HG03558 (cell line): Measurements from ENCODE around the gene NAXD.

Experiments used
- ATAC-seq: cut with Tn5 transposase; IDR thresholded peaks from one replicate; pipeline ENCODE4 v1.9.1; 2021; ENCODE audit warnings: moderate number of reproducible peaks; ENCODE audit not compliant: unreplicated experiment; ENCODE audit errors: extremely low read depth

NAXD gene

DNA sequence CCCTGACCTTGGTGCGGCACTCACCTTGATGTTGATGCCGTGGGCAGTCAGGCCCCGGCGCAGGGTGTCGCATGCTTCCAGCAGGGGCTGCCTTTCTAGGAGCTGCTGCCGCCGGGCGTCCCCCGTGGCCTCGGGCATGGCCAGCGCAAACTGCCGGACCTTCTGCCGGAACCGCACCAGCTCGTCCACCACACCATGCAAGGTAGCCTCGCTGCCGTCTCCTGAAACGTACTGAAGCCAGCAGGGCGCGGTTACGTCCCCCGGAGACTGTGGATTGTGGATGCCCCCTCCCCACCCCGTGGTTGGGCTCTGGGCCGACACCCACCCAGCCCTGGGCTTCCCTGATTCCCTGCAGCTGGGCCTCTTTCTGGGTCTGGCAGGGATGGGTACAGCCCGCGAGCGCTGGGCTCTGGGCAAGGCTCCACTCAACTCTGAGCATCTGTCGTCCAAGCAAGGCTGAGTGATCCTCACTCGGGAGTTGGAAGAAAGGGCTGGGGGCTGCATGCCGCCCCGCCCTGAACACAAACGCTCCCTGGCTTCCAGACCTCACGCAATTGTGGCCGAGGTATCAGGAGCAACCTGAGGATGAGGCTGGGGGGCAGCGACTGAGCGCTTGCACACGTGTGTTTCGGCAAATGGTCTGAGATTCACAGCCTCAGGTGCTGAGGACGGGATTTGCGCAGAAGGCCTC, 27.1 kb downstream of the NAXD start:
- ATAC-seq: no peak

DNA sequence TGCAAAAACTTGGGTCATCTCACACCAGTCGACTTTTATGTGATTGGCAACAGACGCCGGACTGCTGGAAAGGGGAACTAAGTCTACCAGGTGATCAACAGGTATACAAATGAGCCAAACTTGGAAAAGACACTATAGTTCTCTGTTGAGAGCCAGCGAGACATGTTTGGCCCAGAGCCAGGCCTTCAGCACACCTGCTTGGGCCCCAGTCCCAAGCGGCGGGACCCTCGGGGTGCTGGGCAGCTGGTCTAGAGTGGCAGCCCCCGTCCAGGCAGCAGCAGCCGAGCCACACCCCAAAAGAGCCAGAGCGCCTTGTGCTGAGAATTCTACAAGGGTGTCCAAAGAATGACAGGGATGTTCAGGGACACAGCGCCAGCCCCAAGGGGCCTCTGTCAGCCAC, 28.0 kb downstream of the NAXD start:
- no peak for ATAC-seq

DNA sequence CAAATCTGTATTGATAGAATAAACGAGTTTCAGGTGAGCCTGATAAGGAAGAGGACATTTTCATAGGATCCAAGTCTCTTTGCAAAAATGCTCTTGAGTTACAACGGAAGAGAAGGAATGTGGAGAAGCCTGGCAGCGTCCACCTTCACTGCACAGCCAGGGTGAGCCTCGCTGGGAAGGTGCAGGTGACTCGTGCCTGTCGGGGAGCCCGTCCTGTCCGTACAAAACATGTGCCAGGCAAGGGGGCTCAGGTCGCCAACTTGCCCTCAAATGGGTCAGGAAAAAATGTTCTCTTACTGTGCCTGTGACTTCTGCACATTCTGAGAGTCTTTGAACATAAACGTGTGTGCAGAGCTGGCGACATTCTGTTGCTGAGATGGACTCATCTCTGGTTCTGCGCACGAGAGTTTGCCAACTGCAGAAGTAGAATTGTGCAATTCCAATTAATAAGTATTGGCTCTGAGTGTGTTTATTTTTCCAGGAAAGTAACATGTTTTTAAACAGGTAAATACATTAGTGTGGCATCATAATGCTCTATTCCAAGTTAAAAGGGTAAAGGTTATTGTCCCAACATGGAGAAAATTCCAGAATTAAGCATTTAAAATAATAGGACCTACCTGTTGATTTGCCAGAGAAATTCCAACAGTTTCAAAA, 28.6 kb downstream of the NAXD start:
- no peak for ATAC-seq

DNA sequence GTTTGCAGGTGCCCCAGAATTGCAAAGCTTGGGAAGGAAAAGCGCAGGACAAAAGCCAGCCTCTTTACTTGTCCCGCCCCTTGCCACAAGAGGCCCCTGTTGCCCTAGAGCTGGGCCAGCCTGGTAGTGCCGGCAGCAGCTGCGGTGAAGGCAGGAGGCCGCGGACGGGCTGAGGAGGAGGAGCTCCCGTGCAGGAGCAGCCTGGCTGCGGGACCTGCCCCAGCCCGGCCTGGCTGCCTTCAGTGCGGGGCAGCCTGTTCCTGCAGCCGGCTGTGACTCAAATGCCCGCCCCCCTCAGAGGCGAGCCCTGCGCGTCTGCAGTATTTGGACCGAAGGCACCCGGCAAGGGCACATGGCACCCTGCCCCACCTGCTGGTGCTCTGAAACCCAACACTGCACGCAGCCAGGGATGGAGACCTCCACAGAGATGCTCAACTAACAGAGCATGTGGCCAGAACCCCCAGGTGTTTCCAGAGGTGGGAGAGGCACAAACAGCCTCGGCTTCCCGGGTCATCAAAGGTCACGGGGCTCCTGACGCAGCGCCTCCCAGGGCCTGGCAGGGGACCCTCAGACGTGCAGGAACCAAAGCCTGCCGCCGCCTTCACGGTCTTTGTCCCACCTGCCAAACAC, 29.7 kb downstream of the NAXD start:
- peak; percentile 59 for ATAC-seq

DNA sequence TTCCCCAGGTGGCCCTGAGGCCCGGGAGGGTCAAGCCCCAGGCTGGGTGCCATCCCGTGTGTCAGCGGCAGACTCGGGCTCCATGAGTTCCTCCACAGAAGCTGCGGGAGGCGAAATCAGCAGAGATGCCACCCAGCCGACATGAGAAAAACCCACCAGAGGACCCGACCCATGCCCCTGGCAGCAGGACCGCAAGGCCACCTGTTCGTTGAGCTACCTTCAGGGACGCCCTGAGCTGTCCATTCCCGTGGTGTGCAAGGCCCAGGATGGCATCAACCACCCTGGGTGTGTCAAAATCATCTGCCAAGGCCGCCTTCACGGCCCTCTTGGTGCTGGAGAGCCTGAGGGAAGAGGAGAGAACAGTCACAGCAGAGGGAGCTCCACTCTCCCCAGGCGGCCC, 30.4 kb downstream of the NAXD start:
- ATAC-seq: no peak

DNA sequence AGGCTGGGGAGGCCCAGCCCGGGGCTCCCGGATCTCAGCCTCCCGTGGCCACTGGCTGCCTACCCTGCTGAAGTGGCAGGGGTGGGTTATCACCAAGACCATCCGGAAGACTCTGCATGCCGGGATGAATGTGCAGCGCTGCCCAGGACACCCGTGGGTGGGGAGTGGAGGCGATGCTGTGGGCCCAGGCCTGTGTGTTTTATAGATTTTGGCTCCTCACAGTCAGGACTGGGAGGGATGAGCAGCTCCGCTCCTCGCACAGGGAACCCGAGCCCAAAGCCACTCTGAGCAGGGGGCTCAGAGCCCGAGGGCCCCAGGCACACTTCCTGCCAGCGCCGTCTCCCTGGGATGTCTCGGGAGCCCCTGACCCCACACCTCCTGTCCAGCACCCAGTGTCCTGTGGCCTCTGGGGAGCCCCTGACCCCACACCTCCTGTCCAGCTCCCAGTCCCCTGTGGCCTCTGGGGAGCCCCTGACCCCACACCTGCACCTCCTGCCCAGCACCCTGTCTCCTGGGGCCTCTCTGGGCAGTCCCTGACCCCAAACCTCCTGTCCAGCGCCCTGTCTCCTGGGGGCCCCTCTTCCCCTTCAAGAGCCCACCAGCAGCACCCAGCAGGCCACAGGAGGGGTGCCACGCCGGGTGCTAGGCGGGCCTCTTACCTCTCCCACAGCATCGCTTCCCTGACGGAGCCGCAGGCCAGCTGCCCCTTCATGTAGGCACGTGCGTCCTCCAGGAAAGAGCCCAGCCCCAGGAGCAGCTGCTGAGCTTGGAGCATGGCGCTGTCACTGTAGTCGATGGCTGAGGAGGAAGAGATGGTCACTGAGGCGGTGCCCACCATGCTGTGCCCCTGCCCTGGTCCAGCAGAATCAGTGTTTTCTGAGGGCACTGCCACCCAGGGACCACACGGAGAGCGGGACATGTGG, 31.4 kb downstream of the NAXD start:
- no peak for ATAC-seq

DNA sequence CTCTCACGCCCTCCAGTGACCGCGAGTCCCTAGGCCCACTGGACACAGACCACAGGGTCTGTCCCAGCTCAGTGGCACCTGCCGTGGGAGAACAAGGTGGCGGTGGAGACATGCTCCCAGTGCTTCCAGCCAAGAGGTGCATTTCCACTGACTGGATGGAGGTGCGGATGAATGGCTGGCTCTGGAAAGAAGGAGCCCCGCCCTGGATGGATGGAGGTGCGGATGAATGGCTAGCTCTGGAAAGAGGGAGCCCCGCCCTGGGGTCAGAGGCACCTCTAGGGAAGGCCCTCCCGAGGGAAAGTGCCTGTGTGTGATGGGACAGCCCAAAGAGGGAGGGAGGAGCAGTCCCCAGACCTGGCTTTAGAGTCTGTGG, 32.0 kb downstream of the NAXD start:
- ATAC-seq: no peak

DNA sequence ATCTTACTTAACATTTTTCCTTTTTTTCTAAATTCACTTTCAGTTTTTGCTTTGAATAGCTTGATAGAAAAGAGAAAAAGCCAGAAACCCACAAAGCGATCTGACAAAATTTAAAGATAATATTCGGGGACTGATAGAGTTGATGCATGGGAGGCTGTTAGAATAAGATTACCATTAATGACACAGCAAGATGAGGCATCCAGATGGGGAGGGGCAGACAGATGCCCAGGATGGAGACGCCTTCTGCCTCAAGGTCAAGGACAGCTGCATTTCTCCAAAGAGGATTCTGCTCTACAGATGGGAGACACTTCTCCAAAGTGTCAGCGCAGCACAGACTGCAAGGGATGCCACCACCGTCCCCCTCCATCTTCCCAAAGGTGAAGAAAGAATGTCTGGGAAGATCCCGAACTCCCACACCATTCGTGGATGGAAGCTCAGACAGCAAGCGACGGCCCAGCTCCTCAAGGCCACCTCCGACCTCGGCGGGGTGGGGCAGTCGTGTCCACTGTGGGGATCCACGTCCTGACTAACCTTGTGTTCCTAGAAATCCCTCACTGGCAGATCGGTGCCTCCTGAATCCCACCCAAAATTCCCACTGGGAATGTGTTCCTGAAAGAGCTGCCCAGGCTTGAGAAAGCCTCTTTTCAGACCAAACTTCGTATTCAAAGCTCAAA, 32.9 kb downstream of the NAXD start:
- no peak for ATAC-seq

DNA sequence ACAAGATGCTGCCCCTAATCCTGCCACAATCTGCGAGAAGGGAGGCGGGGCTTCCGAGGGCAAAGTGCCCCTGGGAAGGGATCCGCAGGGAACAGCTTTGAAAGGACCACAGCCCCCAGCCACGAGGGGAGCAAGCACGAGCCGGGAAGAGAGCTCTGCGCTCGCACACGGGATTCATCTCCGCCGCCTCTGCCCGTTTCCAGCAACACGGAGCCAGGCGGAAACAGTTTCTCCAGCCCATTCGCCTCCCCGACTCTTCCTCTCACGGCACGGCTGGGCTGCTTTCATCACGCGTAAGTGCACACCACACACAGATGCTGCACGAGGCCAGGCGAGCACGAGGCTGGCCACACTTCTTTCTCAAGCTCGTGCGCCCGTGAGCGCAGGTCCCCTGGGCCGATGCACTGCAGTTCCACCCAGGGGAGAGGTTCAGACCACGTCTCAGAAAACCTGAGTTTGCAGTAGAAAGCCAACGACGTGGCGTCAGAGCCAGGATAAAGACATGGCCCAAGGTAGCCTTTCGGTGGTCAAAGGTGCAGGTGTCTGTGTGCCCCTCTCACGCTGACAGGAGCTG, 33.6 kb downstream of the NAXD start:
- ATAC-seq: no peak

DNA sequence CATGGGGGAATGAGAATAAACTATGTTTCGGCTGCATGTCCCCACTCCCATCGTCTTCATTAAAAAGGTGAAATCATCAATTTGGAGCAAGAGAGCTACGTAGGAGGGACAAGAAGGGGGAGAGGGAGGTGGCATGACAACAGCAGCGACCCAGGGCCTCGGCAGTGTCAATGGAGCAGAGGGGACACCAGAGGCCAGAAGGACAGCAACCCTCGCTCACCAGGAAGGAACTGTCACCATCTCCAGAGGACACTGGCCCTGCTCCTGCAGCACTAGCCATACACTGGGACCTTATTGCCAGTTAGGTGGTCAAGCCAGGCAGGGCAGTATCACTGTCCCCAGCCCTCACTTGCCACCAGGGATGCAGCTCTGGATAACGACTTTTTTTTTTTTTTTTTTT, 34.2 kb downstream of the NAXD start:
- no peak for ATAC-seq

DNA sequence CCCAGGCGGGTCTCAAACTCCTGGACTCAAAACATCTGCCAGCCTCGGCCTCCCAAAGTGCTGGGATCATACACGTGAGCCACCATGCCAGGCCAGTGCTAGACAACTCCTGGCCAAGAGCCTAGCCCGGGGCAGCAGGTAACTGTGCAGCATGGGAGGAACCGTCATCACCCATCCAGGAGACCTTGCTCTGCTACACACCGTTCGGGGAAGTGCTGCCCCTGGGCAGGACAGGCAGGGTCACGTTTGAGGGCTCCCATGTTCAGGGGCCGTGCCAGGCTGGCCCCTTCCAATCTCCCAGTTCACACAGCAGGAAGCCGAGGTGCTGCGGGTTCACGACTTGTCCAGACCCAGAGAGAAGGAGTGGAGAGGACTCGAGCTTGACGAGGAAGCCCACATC, 35.1 kb downstream of the NAXD start:
- ATAC-seq: no peak

DNA sequence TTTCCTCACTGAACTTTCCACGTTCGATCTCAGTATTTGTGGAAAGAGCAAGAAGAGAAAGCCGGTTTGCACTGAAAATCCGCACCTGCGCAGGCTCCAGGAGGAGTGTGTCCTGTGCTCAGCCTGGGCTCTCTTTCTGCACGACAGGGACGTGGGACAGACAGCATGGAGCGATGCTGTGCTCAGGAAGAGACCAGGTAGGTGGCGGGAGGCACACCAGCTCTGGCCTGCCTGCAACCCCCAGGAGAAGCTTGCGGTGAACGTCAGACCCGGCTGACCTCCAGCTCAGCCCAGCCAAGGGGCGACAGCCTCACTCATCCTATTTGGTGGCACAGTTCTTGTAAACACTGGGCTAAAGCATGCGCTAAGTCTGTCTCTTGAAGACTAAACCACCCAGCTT, 35.9 kb downstream of the NAXD start:
- no peak for ATAC-seq

DNA sequence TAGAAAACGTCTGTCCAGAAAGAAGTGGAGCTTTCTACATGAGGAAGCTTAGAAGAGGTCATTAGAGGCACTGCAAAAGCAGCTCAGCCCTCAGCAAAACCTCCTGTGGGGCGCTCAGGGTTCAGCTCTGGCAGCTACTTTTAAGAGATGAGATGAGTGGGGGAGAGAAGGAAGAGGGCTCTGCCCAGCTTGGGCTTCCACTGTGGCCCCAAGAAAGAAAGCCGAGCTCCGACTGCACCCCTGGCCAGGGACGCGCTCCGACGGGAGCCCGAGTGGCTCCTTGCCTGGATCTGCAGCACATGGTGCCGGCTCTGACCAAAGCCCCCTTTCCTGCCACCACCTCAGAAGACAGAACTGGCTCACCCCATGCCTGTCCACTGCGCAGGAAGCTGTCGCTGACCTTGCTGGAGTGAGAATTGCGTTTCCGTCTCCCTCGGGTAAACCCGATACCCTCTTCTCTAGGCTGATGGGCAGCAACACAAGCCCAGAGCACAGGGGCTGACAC, 36.4 kb downstream of the NAXD start:
- no peak for ATAC-seq

DNA sequence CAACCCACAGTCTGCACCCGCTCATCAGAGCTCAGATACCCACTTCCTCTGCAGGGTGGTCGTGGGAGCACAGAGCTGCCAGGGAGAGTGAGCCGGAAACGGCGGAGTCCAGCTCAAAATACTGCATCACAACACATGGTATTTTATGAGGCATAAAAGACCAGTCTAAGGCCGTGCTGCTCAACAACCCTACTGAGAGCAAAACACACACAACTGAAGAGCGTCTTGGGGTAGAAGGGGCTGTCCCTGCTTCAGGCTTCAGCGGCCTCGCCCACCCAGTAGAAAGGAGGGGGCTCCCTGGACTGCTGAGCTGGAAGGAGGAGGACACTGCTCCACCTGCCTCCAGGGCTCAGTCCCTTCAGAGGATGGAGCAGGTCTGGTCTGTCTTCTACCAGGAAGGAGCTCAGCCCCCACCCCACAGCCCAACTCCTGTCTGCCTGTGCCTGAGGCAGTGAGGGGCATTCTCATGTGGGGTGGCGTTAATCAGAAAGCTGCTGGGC, 36.9 kb downstream of the NAXD start:
- no peak for ATAC-seq

DNA sequence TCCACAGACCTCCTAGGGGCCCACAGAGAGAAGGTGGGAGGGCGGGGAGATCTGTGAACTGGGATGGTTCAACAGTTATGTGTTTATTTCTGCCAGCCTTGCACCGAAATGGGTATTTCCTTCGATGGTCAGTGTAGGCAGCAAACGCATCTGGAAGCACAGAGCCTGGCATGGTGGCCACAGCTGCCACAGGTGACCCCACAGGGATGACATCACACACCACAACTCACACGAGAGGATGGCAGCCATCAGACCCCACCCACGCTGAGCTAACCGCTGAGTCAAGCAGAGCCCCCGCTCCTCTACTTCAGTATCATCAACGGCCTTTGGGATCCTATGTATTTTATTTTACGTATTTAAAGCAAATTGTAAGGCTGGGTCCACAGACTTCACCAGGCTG, 37.4 kb downstream of the NAXD start:
- no peak for ATAC-seq

DNA sequence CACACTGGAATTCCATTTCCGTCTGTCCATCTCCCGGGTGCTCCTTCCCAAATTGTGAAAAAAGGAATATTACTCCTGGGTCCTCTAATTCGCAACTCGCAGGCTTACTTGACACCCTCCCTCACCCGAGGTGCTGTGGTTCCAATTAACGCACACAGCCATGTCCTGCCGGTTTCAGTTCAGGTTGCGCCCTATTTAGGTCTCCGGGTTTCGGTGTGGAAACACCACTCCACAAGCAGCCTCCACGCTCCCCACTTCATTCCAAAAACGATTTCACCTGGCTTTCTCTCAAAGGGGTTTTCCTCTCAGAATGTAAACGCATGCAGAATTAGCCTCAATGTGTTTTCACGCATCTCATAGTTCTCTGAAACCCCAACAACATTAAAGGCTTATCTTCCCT, 37.9 kb downstream of the NAXD start:
- no peak for ATAC-seq

DNA sequence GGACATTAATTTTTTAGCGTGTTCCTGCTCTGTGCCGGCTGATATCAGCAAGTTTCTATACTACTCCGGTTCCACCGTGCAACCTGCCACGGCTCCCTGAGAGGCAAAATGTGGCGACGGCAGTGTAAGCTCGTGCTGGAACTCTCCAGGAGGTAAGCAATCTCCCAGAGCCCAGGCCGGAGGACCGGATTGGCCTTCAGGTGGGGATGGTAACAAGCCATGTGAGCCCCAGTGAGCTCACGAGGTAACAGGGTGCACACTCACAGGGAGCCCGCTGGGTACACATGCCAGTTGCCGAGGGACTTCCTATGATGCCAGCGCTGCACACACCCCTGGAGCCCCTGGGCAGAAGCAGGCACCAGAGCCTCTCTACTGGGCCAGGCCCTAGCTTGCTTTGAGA, 38.5 kb downstream of the NAXD start:
- no peak for ATAC-seq

DNA sequence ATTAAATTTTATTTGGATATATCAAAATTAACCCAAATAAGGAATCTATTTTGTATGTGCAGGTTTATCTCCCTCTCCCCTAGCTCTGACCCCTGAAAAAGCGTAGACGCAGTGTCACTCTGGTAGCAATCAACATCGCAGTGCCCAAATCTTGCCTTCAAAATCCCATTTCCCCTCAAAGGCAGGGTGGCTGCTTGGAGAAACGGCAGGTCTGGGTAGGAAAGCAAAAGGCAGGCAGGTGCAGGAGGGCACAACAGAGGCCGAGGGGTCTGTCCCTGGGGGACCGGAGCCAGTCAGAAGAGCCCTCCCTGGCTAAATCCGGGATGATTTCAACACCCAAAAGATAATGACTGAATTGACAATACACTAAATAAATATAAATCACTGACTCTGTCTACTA, 41.9 kb downstream of the NAXD start:
- ATAC-seq: no peak

DNA sequence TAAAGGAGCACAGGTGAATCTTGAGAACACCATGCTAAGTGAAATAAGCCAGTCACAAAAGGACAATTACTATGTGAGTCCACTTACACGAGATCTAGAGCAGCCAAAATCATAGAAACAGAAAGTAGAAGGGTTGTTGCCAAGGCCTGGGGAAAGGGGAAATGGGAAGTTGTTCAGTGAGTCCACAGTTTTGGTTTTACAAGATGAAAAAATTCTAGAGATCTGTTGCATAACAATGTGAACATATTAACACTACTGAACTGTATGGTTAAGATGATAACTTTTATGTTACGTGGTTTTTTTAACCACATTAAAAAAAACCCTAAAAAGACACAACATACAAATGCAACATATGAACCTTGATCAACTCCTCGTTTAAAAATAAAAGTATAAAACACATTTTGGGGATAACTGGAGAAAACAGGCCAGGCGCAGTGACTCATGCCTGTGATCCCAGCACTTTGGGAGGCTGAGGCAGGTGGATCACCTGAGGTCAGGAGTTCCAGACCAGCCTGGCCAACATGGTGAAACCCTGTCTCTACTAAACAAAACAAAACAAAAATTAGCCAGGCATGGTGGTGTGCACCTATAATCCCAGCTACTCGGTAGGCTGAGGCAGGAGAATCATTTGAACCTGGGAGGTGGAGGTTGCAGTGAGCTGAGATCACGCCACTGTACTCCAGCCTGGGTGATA, 43.0 kb downstream of the NAXD start:
- ATAC-seq: peak; percentile 81
